H1 (cell line): Measurements from ENCODE around the gene NUCB1. TPM values are rescaled to one million over a fixed set of nuclear protein-coding genes. Genes with fewer than 3 reads are reported as not detected.

Source experiments
- EGR1 ChIP-seq: IDR thresholded peaks from 2 replicates; pipeline ENCODE4 v1.6.1; 2011; ENCODE audit warnings: low read depth, low read length, borderline replicate concordance
- HDAC6 ChIP-seq: IDR thresholded peaks from one replicate; pipeline ENCODE4 v1.7.1; 2012; ENCODE audit warnings: low read depth, mild to moderate bottlenecking, inconsistent platforms, low read length, moderate library complexity
- SP2 ChIP-seq: IDR thresholded peaks from 2 replicates; pipeline ENCODE4 v1.6.1; 2012; ENCODE audit warnings: mild to moderate bottlenecking, low read length, inconsistent platforms
- SP4 ChIP-seq: IDR thresholded peaks from 2 replicates; pipeline ENCODE4 v1.6.1; 2012; ENCODE audit warnings: low read length, inconsistent platforms
- TAF7 ChIP-seq: optimal IDR thresholded peaks from 2 replicates; pipeline ENCODE3; 2011; ENCODE audit warnings: low read depth, mild to moderate bottlenecking, inconsistent platforms, low read length, moderate library complexity, borderline replicate concordance
- USF2 ChIP-seq: IDR thresholded peaks from 2 replicates; pipeline ENCODE4 v1.6.1; 2011; ENCODE audit warnings: low read length, improper control_type of control experiment
- polyA plus RNA-seq, 7 experiments: library from polyadenylated mRNA; depleted of rRNA in 3 of 7; stranded (reverse) in 5 of 7; unstranded in 2 of 7; fragments of >200 nt in 5 of 7; fragments of 200-250 nt in 2 of 7; gene quantifications; 1 replicate in 5 of 7; 2 replicates in 1 of 7; 4 replicates in 1 of 7; pipeline versions ENCODE4 v1.2.1 to v1.2.3, GENCODE V29; 2011 to 2013; ENCODE audit warnings: missing spikeins in 2 of 7, mixed read lengths in 2 of 7
- total RNA-seq: library from RNA; stranded (reverse); fragmentation: NEBNext Ultra II Directional; extraction: Animal tissue kit (Norgen Biotek cat#: 25700); gene quantifications from 2 replicates; pipeline ENCODE4 v1.2.1, GENCODE V29; 2021

NUCB1 gene
- total and polyA plus RNA-seq, 2 of the 8 experiments (the other 6 are each of a cell fraction or from before 2014, with no cell fraction given) = 111 to 121 TPM

- TF ChIP-seq EGR1 (no peak), SP4 (no peak), HDAC6 (no peak), USF2 (no peak), TAF7 (no peak), SP2 (no peak)
- TF ChIP-seq, all 59 proteins: peak for 0
These were observed 4.9 kb upstream of the NUCB1 start (continued) for GRCh38 chr19:48895226-48895625.
